Stimulated activated CD8-positive, alpha-beta memory T cell treated with anti-CD3 and anti-CD28 coated beads, Interleukin-2, amount 100 ng/mL, for 1 hour (primary cell): Measurements from ENCODE around the gene HECA.
"Not testable (repeated sequence)": the region's sequence is repeated elsewhere in the genome, so short reads cannot be mapped to it uniquely, and the experiment has no call there.

Source experiments
- DNase-seq, 2 donors: peaks; one replicate each; pipeline ENCODE4 v3.0.0-alpha.2; 2020; ENCODE audit warnings: low read depth in 2 of 2

Gene HECA

DNA sequence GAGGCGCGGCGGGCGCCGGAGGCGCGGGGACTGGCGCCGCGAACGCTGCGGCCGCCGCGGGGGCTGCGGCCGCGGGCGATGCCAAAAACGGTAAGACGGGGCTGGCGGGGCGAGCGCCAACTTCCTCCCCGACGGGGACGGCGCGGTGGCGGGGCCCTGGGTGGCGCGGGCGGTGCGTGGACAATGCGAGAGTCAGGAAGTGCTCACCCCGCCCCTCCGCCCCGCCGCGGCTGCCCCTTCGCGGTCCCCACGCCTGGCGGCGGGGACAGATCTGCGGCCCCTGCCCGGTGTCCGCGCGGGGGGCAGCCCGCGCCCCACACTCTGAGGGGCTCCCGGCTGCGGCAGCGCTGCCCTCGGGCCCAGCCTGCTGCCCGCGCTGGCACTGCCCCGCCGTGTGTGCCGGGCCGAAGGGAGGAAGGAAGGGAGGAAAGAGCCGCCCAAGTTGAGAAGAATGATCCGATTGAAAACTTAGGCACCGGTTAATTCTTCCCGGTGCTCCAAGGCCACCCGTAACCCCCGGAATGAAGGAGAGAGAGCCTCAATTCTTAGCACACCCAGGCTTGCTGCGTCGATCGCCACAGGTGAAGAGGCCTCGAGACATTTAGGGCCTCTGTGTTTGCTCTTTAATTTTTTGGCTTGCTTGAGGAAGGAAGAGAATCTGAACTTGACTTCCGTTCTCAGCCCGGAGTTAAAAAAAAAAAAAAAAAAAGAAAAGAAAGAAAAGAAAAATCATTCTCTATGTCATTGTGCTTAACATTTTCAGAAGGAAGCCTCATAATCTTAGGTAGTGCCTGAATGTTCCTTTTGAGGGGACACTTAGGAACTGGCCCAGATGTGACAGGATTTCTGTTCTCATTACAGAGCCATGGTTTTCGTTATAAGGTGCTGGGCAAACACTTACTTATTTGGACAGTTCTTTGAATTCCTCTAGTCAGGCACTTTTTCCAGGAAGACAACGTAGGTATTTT, 982 bp downstream of the HECA start:
- DNase-seq = peak in 1 of 2 donors; percentile 34

DNA sequence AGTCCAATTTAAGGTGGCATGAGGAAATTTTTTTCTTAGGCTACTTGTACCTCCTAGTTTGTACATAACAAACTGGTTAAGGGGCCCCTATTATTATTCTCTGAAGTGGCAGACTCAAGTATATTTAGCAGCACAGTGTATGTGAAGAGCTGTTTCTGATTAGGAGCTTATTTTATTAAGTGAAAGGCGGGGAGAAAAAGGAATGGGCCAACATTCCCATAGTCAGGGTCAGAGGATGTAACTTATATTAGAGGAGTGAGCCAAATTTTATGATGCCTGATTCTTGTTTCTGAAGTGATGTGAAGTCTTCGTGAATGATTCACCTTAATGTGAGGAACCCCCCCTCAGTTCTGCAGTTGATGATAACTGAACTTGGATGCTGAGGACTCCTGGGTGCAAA, 2.8 kb downstream of the HECA start:
- no peak for DNase-seq

DNA sequence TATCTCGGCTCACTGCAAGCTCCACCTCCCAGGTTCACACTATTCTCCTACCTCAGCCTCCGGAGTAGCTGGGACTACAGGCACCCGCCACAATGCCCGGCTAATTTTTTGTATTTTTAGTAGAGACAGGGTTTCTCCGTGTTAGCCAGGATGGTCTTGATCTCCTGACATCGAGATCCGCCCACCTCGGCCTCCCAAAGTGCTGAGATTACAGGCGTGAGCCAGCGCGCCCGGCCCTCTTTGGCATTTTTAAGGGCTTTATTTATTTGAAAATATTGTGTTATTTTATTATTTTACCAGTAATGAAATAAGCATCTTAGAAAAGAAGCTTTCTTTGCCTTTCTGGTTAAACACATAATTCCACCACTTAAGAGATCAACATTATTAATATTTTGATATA, 6.0 kb downstream of the HECA start:
- not testable (repeated sequence) for DNase-seq

DNA sequence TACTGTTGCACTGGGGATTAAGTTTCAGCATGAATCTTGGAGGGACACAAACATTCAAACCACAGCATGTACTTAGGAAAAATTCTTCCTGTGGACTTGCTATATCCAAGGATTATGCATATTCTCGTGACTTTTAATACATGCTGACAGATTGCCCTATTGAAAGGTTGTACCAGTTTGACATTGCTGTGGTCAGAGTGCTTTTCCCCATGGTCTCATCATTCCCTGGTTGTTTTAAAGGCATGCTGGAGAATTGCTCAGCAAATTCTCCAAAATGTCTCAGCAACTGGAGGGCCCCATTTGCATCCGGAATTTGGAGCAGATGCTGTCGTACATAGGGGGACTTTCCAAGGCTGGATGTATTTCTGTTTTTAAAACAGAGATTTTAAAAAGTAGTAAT, 7.4 kb downstream of the HECA start:
- DNase-seq = no peak

DNA sequence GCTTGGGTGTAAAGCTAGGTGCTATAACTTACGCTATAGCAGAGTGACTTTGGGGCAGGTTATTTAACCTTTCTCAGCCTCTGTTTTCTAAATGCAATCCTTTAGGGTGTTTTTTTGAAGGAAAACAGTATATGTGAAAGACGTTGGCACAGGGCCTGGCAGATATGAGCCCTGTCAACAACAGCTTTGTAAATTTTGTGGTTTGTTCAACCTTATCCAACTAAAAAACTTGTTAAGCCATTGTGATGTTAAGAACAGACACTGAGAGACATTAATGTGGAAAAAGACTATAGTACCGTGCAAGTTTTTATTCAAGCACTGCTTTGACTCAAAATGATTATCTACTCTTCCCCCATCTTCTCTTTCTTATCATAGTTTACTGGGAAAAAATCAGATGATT, 8.2 kb downstream of the HECA start:
- no peak for DNase-seq

DNA sequence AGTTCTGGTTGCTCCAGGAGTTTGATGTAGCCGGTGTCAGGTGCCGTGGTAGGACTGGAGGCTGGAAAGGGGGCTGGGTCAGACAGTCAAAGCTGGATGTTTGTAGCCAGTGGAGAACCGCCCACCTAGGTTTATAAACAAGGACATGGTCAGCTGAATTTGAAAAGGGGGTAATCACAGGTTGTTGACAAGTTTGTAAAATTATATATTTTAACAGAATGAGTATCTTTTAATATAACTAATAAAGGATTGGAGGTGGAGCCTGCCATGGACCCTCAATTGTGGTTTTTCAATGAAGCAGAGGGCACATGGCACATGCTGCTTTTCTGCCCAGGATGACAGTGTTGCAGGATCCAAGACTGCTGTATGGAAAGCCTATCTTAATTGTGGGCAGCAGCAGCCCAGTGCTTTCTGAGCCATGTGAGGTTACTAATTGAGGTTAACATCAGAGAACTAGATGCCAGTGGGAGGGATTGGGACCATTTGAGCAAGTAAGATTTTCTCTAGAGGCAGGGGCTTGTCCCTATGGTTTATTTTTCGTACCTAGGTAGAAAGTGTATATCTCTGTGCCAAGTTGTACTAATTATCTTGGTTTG, 9.7 kb downstream of the HECA start:
- no peak for DNase-seq

DNA sequence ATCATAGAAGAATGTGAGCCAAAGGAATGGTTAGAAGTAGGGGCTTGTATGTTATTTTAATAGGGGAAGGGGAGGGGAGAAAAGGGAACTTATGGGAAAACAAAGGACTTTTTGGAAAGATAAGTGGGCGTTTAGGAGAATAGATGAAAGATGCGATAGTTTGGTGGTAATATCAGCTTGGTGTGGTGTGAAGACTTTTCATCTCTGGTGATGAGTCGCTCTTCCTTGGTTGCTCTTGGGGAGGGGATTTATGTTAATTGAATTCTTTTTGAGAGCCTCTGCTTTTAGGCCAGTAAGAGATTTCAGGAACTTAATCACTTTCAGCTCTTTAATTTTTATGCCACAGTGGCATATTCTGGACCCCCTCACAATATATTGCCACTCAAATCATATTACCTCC, 10.8 kb downstream of the HECA start:
- DNase-seq = no peak

DNA sequence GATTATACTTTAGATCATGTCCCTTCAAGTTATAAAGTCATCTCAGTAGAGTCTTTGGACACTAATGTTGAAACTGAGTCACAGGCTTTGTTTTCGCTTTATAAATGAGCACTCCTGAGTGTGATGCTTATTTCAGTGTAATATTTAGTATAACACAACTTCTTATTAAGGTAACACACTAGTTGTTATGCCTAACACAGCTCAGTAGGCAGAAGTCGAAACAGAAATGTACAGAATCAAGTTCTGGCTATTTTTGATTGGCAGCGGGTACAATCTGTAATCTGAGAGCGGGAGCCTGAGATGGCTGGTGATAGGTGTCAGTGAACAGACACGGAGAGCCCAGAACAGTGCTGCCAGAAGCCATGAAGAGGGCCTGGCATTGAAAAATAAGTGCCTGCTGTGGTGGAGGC, 11.4 kb downstream of the HECA start:
- no peak for DNase-seq

DNA sequence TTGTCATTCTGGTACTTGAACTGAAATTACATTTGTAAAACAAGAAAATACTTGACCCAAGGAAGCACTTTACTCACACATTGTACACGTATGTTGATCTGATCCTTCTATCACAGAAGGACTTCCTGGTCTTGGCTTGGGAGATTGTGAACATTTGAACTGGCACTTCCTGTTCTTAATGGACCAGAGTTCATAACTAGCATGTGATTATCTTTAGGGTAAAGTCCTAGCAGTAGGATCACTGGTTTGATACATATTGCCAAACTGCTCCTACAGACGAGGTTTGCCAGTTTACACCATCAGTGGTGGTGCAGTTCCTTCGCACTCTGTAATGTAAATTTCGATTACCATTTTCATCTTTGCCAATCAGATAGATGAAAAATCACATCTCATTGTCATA, 12.7 kb downstream of the HECA start:
- DNase-seq = no peak

DNA sequence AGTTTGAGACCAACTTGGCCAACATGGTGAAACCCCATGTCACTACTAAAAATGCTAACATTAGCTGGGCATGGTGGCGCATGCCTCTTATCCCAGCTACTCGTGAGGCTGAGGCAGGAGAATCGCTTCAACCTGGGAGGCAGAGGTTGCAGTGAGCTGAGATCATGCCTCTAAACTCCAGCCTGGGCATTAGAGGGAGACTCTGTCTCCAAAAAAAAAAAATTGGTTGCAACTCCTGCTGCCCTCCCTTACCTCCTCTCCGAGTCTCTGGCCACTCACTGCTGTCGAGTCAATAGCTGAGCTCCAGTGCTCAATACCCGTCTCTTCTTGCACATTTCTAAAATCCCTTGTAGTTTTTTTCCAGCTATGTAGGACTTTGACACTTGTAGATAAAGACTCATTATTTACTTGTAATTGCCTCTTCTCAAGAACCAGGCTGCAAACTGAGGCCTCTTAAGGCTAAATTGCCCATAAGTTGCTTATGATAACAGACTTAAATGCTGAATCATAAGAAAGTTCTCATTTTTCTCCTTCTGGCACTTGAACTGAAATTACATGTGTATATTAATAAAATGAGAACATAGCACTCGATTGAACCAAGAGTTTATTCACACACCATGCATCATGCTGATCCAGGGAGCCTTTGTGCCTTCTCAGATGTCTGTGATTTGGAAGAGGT, 13.8 kb downstream of the HECA start:
- no peak for DNase-seq

DNA sequence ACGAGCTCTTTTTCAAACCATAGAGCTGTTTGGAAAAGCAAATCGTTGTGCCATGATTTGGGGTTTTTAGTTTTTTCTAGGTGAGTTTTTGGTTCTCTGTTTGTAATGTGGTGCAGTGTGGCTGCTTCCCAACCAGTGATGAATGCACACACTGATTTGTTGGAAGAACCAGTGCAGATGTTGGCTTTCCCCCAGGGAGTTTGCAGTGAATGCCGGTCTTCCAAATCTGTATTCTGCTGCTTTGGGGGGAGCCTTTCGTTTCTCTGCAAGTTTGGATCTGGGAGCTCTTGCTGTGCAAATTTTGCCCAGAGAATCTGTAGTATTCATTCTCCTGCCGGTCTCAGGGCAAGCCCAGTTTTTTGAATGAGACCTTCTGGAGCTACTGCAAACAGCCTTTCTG, 14.5 kb downstream of the HECA start:
- no peak for DNase-seq

DNA sequence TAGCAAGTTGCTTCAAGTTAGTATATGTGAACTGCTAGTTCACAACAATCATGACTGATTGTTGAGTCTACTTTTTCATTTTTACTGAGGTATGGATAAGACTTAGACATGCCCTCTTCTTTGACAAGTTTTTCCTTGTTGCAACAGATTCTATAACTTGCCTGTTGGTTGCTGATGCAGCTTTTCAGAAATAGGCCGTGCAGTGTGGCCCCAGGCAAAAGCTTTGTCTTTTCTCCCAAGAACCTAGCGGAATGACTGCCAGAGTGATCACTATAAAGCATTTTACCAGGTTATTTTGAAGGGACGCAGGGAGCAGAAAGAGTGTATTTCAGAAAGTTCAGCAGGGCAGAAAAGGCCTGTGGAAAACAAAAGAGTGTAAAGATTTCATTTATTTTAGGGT, 16.0 kb downstream of the HECA start:
- no peak for DNase-seq

DNA sequence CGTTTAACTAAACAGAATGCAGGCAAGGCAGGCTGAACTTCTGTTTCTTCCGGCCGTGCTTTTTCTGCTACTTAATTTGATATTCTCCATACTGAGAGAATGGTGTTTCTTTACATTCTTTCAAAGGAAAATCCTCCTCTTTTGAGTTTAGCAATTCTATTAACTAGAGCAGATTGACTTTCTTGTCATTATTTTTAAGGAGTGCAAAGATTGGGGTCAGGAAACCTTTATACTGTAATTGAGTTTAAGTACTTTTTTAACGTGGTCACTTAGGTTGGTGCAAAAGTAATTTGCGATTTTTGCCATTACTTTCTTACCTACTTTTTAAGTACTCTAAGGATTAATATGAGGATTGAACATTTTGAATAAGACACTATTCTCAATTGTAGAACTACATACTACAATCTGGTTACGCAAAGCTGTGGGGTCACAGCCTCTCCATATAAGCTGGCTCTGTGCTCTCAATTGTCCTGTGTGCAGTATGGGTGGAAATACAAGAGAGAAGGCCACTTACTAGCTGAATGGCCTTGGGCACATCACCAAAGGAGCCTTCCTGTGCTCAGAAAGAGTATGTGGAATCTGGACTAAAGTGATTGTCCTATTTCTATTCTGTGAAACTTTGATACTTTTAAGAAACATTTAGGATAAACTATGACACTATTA, 16.7 kb downstream of the HECA start:
- no peak for DNase-seq

DNA sequence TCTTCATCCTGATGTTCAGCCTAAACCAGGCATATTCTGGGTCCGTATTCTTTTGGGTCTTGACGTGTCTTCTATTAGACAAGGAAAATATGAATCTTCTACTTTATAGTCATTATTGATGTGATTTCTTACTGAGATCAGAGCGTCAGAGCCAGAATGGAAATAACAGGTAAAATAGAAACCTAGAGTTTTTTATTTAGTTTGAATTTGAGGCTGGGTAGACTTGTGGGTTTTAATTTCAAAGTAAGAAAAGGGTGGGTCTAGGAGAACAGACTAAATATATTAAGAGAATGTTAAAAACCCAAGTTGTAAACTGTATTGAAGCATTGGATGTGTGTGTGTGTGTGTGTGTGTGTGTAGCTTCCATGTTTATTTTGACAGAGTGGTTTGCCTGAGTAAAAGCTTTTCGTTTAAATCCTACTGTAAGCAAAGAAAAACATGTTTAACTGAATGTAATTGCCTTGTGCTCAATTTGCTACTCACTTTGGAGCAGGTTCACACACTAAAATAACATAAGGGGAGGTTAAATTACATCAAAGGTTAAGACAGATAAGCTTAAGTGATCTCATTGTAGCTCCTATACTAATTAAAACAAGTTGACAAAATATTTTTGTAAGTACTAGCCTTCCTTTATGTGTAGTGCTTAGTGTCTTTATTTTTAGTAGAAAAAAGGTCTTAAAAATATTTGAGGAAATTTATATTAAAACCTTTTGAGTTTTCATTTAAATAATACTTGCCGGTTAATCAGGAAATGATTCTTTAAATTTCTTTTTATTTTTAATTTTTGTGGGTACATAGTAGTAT, 17.4 kb downstream of the HECA start:
- DNase-seq = no peak

DNA sequence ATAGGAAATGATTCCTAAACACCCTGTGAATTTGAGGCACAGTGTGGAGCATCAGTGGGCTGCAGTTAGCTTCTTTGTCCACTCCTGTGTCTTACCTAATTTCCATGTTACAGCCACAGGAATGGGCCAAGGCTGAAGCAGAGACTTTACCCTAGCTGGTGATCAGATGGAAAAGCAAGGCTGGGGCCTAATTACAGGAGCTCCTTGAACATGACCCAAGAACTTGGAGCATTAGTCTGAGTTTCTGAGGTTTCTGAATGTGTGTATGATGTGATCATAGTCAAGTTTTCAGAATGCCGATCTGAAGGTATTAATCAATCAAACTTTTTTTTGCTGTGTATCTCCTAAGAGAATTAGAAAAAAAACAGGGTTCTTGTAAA, 18.0 kb downstream of the HECA start:
- no peak for DNase-seq

DNA sequence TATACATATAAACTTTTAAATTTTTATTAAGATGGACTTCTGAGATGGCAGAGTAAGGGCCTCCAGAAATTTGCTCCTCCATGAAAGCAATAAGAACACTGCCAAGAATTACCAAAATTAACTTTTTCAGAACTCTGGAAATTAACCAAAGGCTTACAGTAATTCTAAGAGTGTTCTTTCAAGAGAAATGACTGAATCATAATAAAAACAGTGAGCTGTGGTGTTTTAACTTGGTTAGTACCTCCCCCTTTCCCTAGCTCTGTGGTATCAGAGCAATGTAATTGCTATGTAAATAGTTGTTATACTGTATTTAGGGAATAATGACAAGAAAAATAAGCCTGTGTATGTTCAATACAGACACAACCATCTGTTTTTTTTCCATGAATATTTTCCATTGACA, 19.0 kb downstream of the HECA start:
- DNase-seq = no peak

DNA sequence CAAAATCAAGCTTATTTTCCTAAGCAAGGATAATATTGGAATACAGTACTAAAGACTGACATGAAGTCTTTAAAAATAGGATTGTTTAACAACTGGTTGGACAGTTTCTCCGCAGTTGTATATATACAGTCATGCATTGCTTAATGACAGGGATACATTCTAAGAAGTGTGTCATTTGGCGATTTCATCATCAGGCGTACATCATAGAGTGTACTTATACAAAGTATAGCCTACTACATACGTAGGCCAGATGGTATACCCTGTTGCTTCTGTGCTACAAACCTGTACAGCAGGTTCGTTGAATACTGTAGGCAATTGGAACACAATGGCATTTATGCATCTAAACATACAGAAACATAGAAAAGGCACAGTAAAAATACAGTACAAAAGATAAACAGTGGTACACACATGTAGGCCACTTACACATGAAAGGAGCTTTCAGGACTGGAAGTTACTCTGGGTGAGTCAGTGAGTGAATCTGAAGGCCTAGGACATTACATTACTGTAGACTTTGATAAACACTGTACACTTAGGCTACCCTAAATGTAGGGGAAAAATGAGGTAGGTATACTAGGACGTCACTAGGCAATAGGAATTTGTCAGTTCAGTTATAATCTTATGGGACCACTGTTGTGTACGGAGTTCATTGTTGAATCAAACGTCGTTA, 20.1 kb downstream of the HECA start:
- no peak for DNase-seq

DNA sequence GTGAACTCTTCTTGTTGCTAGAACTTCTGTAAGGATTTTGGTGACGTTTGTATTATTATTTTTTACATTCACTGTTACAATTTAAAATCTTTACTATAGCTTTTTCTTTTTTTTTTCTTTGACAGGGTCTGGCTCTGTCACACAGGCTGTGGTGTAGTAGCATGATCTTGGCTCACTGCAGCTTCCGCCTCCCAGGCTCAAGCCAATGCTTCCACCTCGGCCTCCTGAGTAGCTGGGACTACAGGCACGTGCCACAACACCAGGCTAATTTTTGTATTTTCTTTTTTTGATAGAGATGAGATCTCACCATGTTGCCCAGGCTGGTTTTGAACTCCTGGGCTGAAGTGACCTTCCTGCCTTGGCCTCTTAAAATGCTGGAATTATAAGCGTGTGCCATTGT, 21.2 kb downstream of the HECA start:
- DNase-seq = no peak

DNA sequence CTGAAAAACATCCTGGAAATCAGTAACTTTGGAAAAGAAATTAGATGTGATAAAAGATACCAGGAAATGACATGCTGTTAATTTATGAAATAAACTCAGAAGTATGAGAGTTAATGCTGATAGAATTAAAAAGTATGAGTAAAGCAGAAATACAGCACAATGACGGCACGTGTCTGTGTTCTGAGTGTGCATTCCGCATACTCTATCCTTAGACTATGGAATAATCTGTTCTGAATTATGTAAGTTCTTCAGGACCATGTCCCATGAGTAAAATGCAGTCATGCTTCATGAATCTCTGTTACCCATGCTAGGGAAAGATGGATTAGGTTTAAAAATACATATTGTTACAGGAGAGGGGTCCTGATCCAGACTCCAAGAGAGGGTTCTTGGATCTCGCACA, 21.7 kb downstream of the HECA start:
- no peak for DNase-seq

DNA sequence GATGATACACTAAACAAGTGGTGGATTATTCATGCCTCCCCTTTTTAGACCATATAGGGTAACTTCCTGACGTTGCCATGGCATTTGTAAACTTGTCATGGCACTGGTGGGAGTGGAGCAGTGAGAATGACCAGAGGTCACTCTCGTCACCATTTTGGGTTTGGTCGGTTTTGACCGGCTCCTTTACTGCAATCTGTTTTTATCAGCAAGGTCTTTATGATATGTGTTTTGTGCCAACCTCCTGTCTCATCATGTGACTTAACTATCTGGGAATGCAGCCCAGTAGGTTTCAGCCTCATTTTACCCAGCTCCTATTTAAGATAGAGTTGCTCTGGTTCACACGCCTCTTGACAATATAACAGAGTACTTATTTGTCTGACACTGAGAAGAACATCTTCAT, 22.2 kb downstream of the HECA start:
- not testable (repeated sequence) for DNase-seq

DNA sequence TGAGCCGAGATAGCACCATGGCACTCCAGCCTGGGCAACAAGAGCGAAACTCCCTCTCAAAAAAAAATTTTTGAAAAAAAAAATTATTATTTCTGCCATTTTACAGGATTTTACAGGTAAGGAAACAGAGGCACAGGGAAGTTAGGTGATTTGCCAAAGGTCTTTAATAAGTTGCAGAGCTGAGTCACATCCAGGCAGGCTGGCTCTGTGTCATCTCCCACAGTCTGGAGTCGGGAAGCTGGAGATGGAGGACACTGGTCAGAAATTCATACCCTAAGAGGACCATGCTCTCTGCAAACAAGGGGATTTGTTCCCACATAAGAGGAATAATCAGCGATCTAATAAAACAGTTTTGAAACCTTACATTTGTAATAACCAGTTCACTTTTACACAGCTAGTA, 24.1 kb downstream of the HECA start:
- no peak for DNase-seq
